ENCODE data around the gene METAP1D. TPM values are rescaled to one million over a fixed set of nuclear protein-coding genes. Genes with fewer than 3 reads are reported as not detected.
A peak's percentile ranks its signal among the peaks of the same experiment; 100 is the strongest.

METAP1D gene
- total RNA-seq, 1 donor from 2014 or later, result 8.2 TPM

- H3K4me2 ChIP-seq, result peak overlapping the region; percentile 39
- H3K79me2 ChIP-seq (ENCODE audit: low read depth), result peaks cover 9% of the 10 kb centered on the region
- H4K20me1 ChIP-seq (ENCODE audit: low read depth), result no peaks in the 10 kb centered on the region
- Mint-ChIP-seq H3K27me3 (ENCODE audit: insufficient read depth, low read depth) (no peaks in the 10 kb centered on the region), H3K9me3 (no peaks in the 10 kb centered on the region), H3K4me1 (no peaks in the 10 kb centered on the region), H3K4me3 (no peak overlapping the region), H3K27ac (no peak overlapping the region), H3K36me3 (peaks cover 16% of the 10 kb centered on the region)
- H3K4me1 ChIP-seq, result peaks cover 49% of the 10 kb centered on the region
- TF ChIP-seq EZH2phosphoT487 (IDR thresholded peaks at IDR 0.05) (no peak), CTCF (IDR thresholded peaks at IDR 0.05) (no peak), EZH2 (IDR thresholded peaks at IDR 0.05) (no peak)
- H3K36me3 ChIP-seq, result peaks cover 8% of the 10 kb centered on the region
- no peak overlapping the region for H3K27ac ChIP-seq
- peaks cover 28% of the 10 kb centered on the region for H3F3A ChIP-seq (ENCODE audit: low read depth)
- no peak overlapping the region for H3K4me3 ChIP-seq
- DNase-seq (ENCODE audit: low spot score), result no peak
- H2AFZ ChIP-seq (replicated peaks), result no peak overlapping the region
- no peak overlapping the region for H3K9ac ChIP-seq
- no peaks in the 10 kb centered on the region for H3K9me3 ChIP-seq (ENCODE audit: low read depth)
- H3K27me3 ChIP-seq, result no peaks in the 10 kb centered on the region
Observed at GRCh38 chr2:171966235-171966634, 33.5 kb upstream of the METAP1D start.

- no peak overlapping the region for H3K4me3 Mint-ChIP-seq
- Histone ChIP-seq H3K27ac (no peak overlapping the region), H4K20me1 (ENCODE audit: low read depth) (no peaks in the 10 kb centered on the region), H3K36me3 (peaks cover 8% of the 10 kb centered on the region), H3K27me3 (no peaks in the 10 kb centered on the region), H3F3A (ENCODE audit: low read depth) (peaks cover 25% of the 10 kb centered on the region), H3K4me3 (no peak overlapping the region), H2AFZ (replicated peaks) (no peak overlapping the region), H3K4me2 (no peak overlapping the region), H3K79me2 (ENCODE audit: low read depth) (peaks cover 5% of the 10 kb centered on the region), H3K9ac (no peak overlapping the region), H3K4me1 (peaks cover 49% of the 10 kb centered on the region), H3K9me3 (ENCODE audit: low read depth) (no peaks in the 10 kb centered on the region)
- no peak overlapping the region for H3K27ac Mint-ChIP-seq
- no peak for TF ChIP-seq CTCF (IDR thresholded peaks at IDR 0.05)
- no peak for TF ChIP-seq EZH2 (IDR thresholded peaks at IDR 0.05)
- TF ChIP-seq EZH2phosphoT487 (IDR thresholded peaks at IDR 0.05), result no peak
- DNase-seq (ENCODE audit: low spot score), result no peak
- H3K9me3 Mint-ChIP-seq, result no peaks in the 10 kb centered on the region
- no peaks in the 10 kb centered on the region for H3K27me3 Mint-ChIP-seq (ENCODE audit: insufficient read depth, low read depth)
- no peaks in the 10 kb centered on the region for H3K4me1 Mint-ChIP-seq
- H3K36me3 Mint-ChIP-seq, result peaks cover 18% of the 10 kb centered on the region
Observed at GRCh38 chr2:171966688-171967087, 33.1 kb upstream of the METAP1D start.

GRCh38 chr2:171968509-171968908 lies 31.2 kb upstream of the METAP1D start:
- no peaks in the 10 kb centered on the region for H3K27me3 ChIP-seq

More at GRCh38 chr2:171968509-171968908, 31.2 kb upstream of the METAP1D start:
- peaks cover 3% of the 10 kb centered on the region for H3K79me2 ChIP-seq (ENCODE audit: low read depth)
- H3K9me3 ChIP-seq (ENCODE audit: low read depth), result no peaks in the 10 kb centered on the region
- no peaks in the 10 kb centered on the region for H4K20me1 ChIP-seq (ENCODE audit: low read depth)
- Mint-ChIP-seq H3K4me3 (no peak overlapping the region), H3K27ac (no peak overlapping the region), H3K4me1 (no peaks in the 10 kb centered on the region), H3K36me3 (peaks cover 25% of the 10 kb centered on the region), H3K27me3 (ENCODE audit: insufficient read depth, low read depth) (no peaks in the 10 kb centered on the region), H3K9me3 (no peaks in the 10 kb centered on the region)
- H3K27ac ChIP-seq, result no peak overlapping the region
- TF ChIP-seq CTCF (IDR thresholded peaks at IDR 0.05) (no peak), EZH2 (IDR thresholded peaks at IDR 0.05) (no peak), EZH2phosphoT487 (IDR thresholded peaks at IDR 0.05) (no peak)
- H3K4me2 ChIP-seq, result no peak overlapping the region
- H3K4me3 ChIP-seq, result no peak overlapping the region
- no peak for DNase-seq (ENCODE audit: low spot score)
- peaks cover 8% of the 10 kb centered on the region for H3K36me3 ChIP-seq
- no peak overlapping the region for H3K9ac ChIP-seq
- no peak overlapping the region for H2AFZ ChIP-seq (replicated peaks)
- H3K4me1 ChIP-seq, result peaks cover 44% of the 10 kb centered on the region
- H3F3A ChIP-seq (ENCODE audit: low read depth), result peaks cover 13% of the 10 kb centered on the region

All from neural progenitor cell (in vitro differentiated cells).